HCT116 (cell line): ENCODE results near the gene ASPHD2. TPM values are rescaled to one million over a fixed set of nuclear protein-coding genes. Genes with fewer than 3 reads are reported as not detected.

Experiments
- ATAC-seq: fragments of 200-7000 bp; cut with Tn5 transposase; 2 replicates; pipeline ENCODE4 v1.9.1; 2020; ENCODE audit warnings: mild to moderate bottlenecking, moderate library complexity
- BruUV-seq: library from RNA; stranded (reverse); fragments of 400-500 nt; replicated peaks from 2 replicates; lab custom pipeline; 2021; lab: Mats Ljungman, UMichigan
- CTCF ChIA-PET: fragments of 300-600 bp; sonication (Branson Sonifier 250); formaldehyde crosslinking; loops from one replicate; lab custom pipeline; 2021; ENCODE audit warnings: antibody characterized with exemption; lab: Charles Lee
- POLR2A ChIA-PET: fragments of 300-600, 350-600 bp; sonication (Branson Sonifier 250); formaldehyde crosslinking; loops from one replicate; lab custom pipeline; 2021; ENCODE audit warnings: antibody characterized with exemption; lab: Charles Lee
- RAD21 ChIA-PET, 2 experiments: fragments of 300-600 bp; sonication (Branson Sonifier 250); formaldehyde crosslinking; loops; one replicate each; lab custom pipeline; 2023; ENCODE audit warnings: low total read pairs in 2 of 2; ENCODE audit not compliant: uncharacterized antibody in 2 of 2, unreplicated experiment in 2 of 2, low non-redundant PET in 1 of 2; lab: Charles Lee
- DNase-seq: peaks from one replicate; pipeline ENCODE4 v3.0.0-alpha.2; 2010; ENCODE audit warnings: low read depth, low spot score
- H2AFZ ChIP-seq: fragments of 200-600 bp; shearing (Covaris generic), sonication (generic); 2 replicates; pipeline ENCODE4 v1.6.1; 2017; ENCODE audit warnings: low read depth, mixed run types, mixed read lengths, antibody characterized with exemption, low read length; ENCODE audit not compliant: poor library complexity, severe bottlenecking
- H3K27ac ChIP-seq: 2 replicates; pipeline ENCODE4 v1.5.1; 2012; ENCODE audit warnings: low read depth, low read length
- H3K27me3 ChIP-seq: fragments of 200-600 bp; sonication (generic); 2 replicates; pipeline ENCODE4 v1.6.1; 2016; ENCODE audit warnings: mixed run types, low read length, mixed read lengths; ENCODE audit not compliant: insufficient read depth
- H3K36me3 ChIP-seq, 2 experiments: fragments of 200-500 bp in 1 of 2; fragments of 200-600 bp in 1 of 2; sonication (Bioruptor generic) in 1 of 2; sonication (generic) in 1 of 2; 2 replicates each; pipeline versions ENCODE4 v1.5.1 to v1.6.1; 2014 to 2016; ENCODE audit warnings: low read length in 2 of 2, inconsistent platforms in 1 of 2, mixed read lengths in 1 of 2, mixed run types in 1 of 2; ENCODE audit not compliant: insufficient read depth in 2 of 2, control insufficient read depth in 1 of 2
- H3K4me1 ChIP-seq, 2 experiments: fragments of 200-600 bp in 1 of 2; sonication (generic) in 1 of 2; 2 replicates each; pipeline versions ENCODE4 v1.5.1 to v1.6.1; 2012 to 2017; ENCODE audit warnings: low read length in 2 of 2, inconsistent platforms in 1 of 2, mild to moderate bottlenecking in 1 of 2, mixed read lengths in 1 of 2, mixed run types in 1 of 2, moderate library complexity in 1 of 2; ENCODE audit not compliant: insufficient read depth in 2 of 2, control insufficient read depth in 1 of 2
- H3K4me2 ChIP-seq: fragments of 200-600 bp; sonication (generic); 2 replicates; pipeline ENCODE4 v1.6.1; 2017; ENCODE audit warnings: mixed run types, low read length, mixed read lengths
- H3K4me3 ChIP-seq, 2 experiments: fragments of 200-600 bp in 1 of 2; sonication (generic) in 1 of 2; replicated peaks in 1 of 2; 2 replicates each; pipeline ENCODE4 v1.5.1; 2011 to 2016; ENCODE audit warnings: low read length in 2 of 2, control low read depth in 1 of 2, low read depth in 1 of 2, mild to moderate bottlenecking in 1 of 2, mixed read lengths in 1 of 2, mixed run types in 1 of 2
- H3K79me2 ChIP-seq: fragments of 200-600 bp; sonication (generic); 2 replicates; pipeline ENCODE4 v1.6.1; 2017; ENCODE audit warnings: mild to moderate bottlenecking, mixed run types, low read length, moderate library complexity, mixed read lengths; ENCODE audit not compliant: insufficient read depth
- H3K9ac ChIP-seq: fragments of 200-600 bp; sonication (generic); 2 replicates; pipeline ENCODE4 v1.6.1; 2016; ENCODE audit warnings: low read length, mixed read lengths
- H3K9me2 ChIP-seq: fragments of 200-600 bp; sonication (generic), shearing (Covaris generic); 2 replicates; pipeline ENCODE4 v1.6.1; 2017; ENCODE audit warnings: mixed run types, mild to moderate bottlenecking, moderate library complexity; ENCODE audit not compliant: insufficient read depth
- H3K9me3 ChIP-seq, 2 experiments: fragments of 200-500 bp in 1 of 2; fragments of 200-600 bp in 1 of 2; sonication (Bioruptor generic) in 1 of 2; sonication (generic) in 1 of 2; 2 replicates each; pipeline ENCODE4 v1.6.1; 2014 to 2017; ENCODE audit warnings: low read length in 2 of 2, mixed read lengths in 2 of 2, inconsistent platforms in 1 of 2, low read depth in 1 of 2, mild to moderate bottlenecking in 1 of 2, mixed run types in 1 of 2, moderate library complexity in 1 of 2; ENCODE audit not compliant: control insufficient read depth in 1 of 2, insufficient read depth in 1 of 2
- H4K20me1 ChIP-seq: fragments of 200-600 bp; sonication (generic), shearing (Covaris generic); 2 replicates; pipeline ENCODE4 v1.6.1; 2017; ENCODE audit warnings: mixed run types, mild to moderate bottlenecking, moderate library complexity; ENCODE audit not compliant: insufficient read depth
- CBX3 ChIP-seq: IDR thresholded peaks from 2 replicates; pipeline ENCODE4 v1.6.1; 2012; ENCODE audit warnings: low read depth
- CEBPB ChIP-seq: IDR thresholded peaks from 2 replicates; pipeline ENCODE4 v1.6.1; 2012; ENCODE audit warnings: low read depth
- EGR1 ChIP-seq: IDR thresholded peaks from 2 replicates; pipeline ENCODE4 v1.6.1; 2012; ENCODE audit warnings: low read depth
- ELF1 ChIP-seq: IDR thresholded peaks from 2 replicates; pipeline ENCODE4 v1.6.1; 2012; ENCODE audit warnings: low read depth, borderline replicate concordance
- EZH2phosphoT487 ChIP-seq: fragments of 200-600 bp; IDR thresholded peaks from 2 replicates; pipeline ENCODE4 v1.6.1; 2018; ENCODE audit warnings: antibody characterized with exemption, borderline replicate concordance
- MAX ChIP-seq: IDR thresholded peaks from 2 replicates; pipeline ENCODE4 v1.6.1; 2012
- POLR2A ChIP-seq: IDR thresholded peaks from 2 replicates; pipeline ENCODE4 v1.7.0; 2011; ENCODE audit warnings: borderline replicate concordance; ENCODE audit not compliant: insufficient read depth, insufficient read length; ENCODE audit errors: extremely low read depth
- SP1 ChIP-seq: IDR thresholded peaks from 2 replicates; pipeline ENCODE4 v1.6.1; 2012; ENCODE audit warnings: low read depth
- intact Hi-C: fragments of 100-400 bp; cut with micrococcal nuclease; formaldehyde crosslinking; loops from 2 replicates; pipeline ENCODE4 v1.10.0; 2022
- total RNA-seq: library from RNA; stranded (reverse); gene quantifications from one replicate; pipeline ENCODE4 v1.2.1, GENCODE V29; 2021; ENCODE audit not compliant: unreplicated experiment
- TF ChIP-seq, protein P1 (sequence below): IDR thresholded peaks from 2 replicates; pipeline ENCODE4 v1.6.1; 2011; ENCODE audit warnings: mild to moderate bottlenecking, low read length, moderate library complexity; ENCODE audit not compliant: insufficient replicate concordance; ENCODE audit errors: extremely low read depth
- TF ChIP-seq, protein P2 (sequence below): IDR thresholded peaks from 2 replicates; pipeline ENCODE4 v1.6.1; 2012

The ASPHD2 gene
- total RNA-seq, 1 experiment from 2014 or later = 4.1 TPM

GRCh38 chr22:26474682-26475081 lies 45.6 kb downstream of the ASPHD2 start:
- ChIA-PET POLR2A (interaction anchor here (1.9 kb wide), 1 partner anchor 9 kb away, joined by 4 read pairs; the partner anchor contains the start of genes HPS4 and SRRD), RAD21 (no interaction called here), CTCF (no interaction called here)
- no peaks in the 10 kb centered on the region for H4K20me1 ChIP-seq
- no peak overlapping the region for H3K4me3 ChIP-seq
- H3K4me2 ChIP-seq = no peak overlapping the region
- ATAC-seq (no peak), DNase-seq (no peak)
- intact Hi-C loops = no loop called here
- no peak overlapping the region for H2AFZ ChIP-seq
- H3K9ac ChIP-seq = no peak overlapping the region
- no peaks in the 10 kb centered on the region for H3K27me3 ChIP-seq
- H3K36me3 ChIP-seq = peaks cover 42 to 44% of the 10 kb centered on the region in 2 experiments
- BruUV-seq = no TSS peak
- H3K79me2 ChIP-seq = peaks cover under 1% of the 10 kb centered on the region
- H3K9me3 ChIP-seq = no peaks in the 10 kb centered on the region
- H3K9me2 ChIP-seq = no peaks in the 10 kb centered on the region
- H3K27ac ChIP-seq = no peak overlapping the region
- peaks cover 0 to 18% of the 10 kb centered on the region in 2 experiments; a peak in 2 of 4 replicates for H3K4me1 ChIP-seq
- no peak for TF ChIP-seq EGR1
- TF ChIP-seq CBX3 = no peak
- TF ChIP-seq SP1 = no peak
- no peak for TF ChIP-seq MAX
- TF ChIP-seq CEBPB = no peak
- no peak for TF ChIP-seq POLR2A
- TF ChIP-seq, protein P1, sequence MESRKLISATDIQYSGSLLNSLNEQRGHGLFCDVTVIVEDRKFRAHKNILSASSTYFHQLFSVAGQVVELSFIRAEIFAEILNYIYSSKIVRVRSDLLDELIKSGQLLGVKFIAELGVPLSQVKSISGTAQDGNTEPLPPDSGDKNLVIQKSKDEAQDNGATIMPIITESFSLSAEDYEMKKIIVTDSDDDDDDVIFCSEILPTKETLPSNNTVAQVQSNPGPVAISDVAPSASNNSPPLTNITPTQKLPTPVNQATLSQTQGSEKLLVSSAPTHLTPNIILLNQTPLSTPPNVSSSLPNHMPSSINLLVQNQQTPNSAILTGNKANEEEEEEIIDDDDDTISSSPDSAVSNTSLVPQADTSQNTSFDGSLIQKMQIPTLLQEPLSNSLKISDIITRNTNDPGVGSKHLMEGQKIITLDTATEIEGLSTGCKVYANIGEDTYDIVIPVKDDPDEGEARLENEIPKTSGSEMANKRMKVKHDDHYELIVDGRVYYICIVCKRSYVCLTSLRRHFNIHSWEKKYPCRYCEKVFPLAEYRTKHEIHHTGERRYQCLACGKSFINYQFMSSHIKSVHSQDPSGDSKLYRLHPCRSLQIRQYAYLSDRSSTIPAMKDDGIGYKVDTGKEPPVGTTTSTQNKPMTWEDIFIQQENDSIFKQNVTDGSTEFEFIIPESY = no peak
- TF ChIP-seq ELF1 = no peak
- TF ChIP-seq, protein P2, sequence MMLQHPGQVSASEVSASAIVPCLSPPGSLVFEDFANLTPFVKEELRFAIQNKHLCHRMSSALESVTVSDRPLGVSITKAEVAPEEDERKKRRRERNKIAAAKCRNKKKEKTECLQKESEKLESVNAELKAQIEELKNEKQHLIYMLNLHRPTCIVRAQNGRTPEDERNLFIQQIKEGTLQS = no peak
- no peak for TF ChIP-seq EZH2phosphoT487
- TF ChIP-seq, all 23 proteins: peak for 0
